HepG2 (cell line): ENCODE results near the gene RHOBTB1. TPM values are rescaled to one million over a fixed set of nuclear protein-coding genes. Genes with fewer than 3 reads are reported as not detected.

Source experiments
- ATAC-seq: fragments of 200-7000 bp; cut with Tn5 transposase; 3 replicates; pipeline ENCODE4 v1.9.1; 2020; ENCODE audit warnings: mild to moderate bottlenecking, moderate library complexity
- BruUV-seq: library from RNA; stranded (reverse); fragments of 400-500 nt; replicated peaks from 2 replicates; lab custom pipeline; 2021; lab: Mats Ljungman, UMichigan
- CTCF ChIA-PET: fragments of 300-600 bp; formaldehyde crosslinking; extraction: SDS; loops from one replicate; lab custom pipeline; 2021; ENCODE audit warnings: low total read pairs, inconsistent platforms, low intra/inter-chr PET ratio; lab: Yijun Ruan, JAX
- POLR2A ChIA-PET: fragments of 350-600 bp; sonication (Branson Sonifier 250); formaldehyde crosslinking; loops from one replicate; lab custom pipeline; 2020; ENCODE audit warnings: antibody characterized with exemption, inconsistent platforms; lab: Yijun Ruan, JAX
- DNase-seq: peaks from one replicate; pipeline ENCODE4 v3.0.0-alpha.2; 2015; ENCODE audit warnings: low spot score
- FAIRE-seq: peaks from 3 replicates; lab custom pipeline; 2011; peaks lifted over from hg19 to GRCh38; lab: Jason Lieb, UNC
- H2AFZ ChIP-seq: one replicate; pipeline ENCODE4 v1.6.1; 2011; ENCODE audit warnings: low read length, inconsistent platforms
- H3K27ac ChIP-seq: fragments of 300-600 bp; 3 replicates; pipeline ENCODE4 v1.8.0; 2011; ENCODE audit warnings: mixed run types, mild to moderate bottlenecking, mixed read lengths, low read length, inconsistent platforms; ENCODE audit not compliant: insufficient read depth; ENCODE audit errors: extremely low read length
- H3K27me3 ChIP-seq, 2 experiments: fragments of 200-600 bp in 1 of 2; 2 replicates in 1 of 2; 3 replicates in 1 of 2; pipeline versions ENCODE4 v1.6.0 to v1.8.0; 2011; ENCODE audit warnings: low read length in 2 of 2, mild to moderate bottlenecking in 2 of 2, moderate library complexity in 2 of 2, inconsistent platforms in 1 of 2; ENCODE audit not compliant: insufficient read depth in 2 of 2, control insufficient read depth in 1 of 2
- H3K36me3 ChIP-seq, 2 experiments: fragments of 200-600 bp in 1 of 2; replicated peaks in 1 of 2; 2 replicates in 1 of 2; 3 replicates in 1 of 2; pipeline versions ENCODE4 v1.5.1 to v1.8.0; 2011; ENCODE audit warnings: low read length in 2 of 2, inconsistent platforms in 1 of 2; ENCODE audit not compliant: insufficient read depth in 2 of 2, control insufficient read depth in 1 of 2
- H3K4me1 ChIP-seq: 2 replicates; pipeline ENCODE4 v1.5.1; 2012; ENCODE audit warnings: low read length, inconsistent platforms; ENCODE audit not compliant: insufficient read depth
- H3K4me2 ChIP-seq: 2 replicates; pipeline ENCODE4 v1.6.0; 2011; ENCODE audit warnings: low read depth, low read length, inconsistent platforms
- H3K4me3 ChIP-seq, 3 experiments: fragments of 200-600 bp in 1 of 3; sonication (generic), shearing (Covaris generic) in 1 of 3; replicated peaks in 1 of 3; 2 replicates each; pipeline ENCODE4 v1.5.1; 2011 to 2016; ENCODE audit warnings: low read length in 3 of 3, inconsistent platforms in 2 of 3, low read depth in 2 of 3, mild to moderate bottlenecking in 2 of 3, control low read depth in 1 of 3, mixed read lengths in 1 of 3; ENCODE audit not compliant: insufficient read depth in 1 of 3
- H3K79me2 ChIP-seq: one replicate; pipeline ENCODE4 v1.6.1; 2011; ENCODE audit warnings: low read length, inconsistent platforms; ENCODE audit not compliant: insufficient read depth
- H3K9ac ChIP-seq: 2 replicates; pipeline ENCODE4 v1.6.0; 2011; ENCODE audit warnings: mild to moderate bottlenecking, low read depth, low read length, inconsistent platforms; ENCODE audit not compliant: insufficient read depth
- H3K9me3 ChIP-seq: 2 replicates; pipeline ENCODE4 v1.5.1; 2012; ENCODE audit warnings: mild to moderate bottlenecking, low read length
- H4K20me1 ChIP-seq: 2 replicates; pipeline ENCODE4 v1.6.0; 2011; ENCODE audit warnings: inconsistent platforms, mild to moderate bottlenecking, low read length, moderate library complexity; ENCODE audit not compliant: insufficient read depth
- HMG20A ChIP-seq: IDR thresholded peaks from 2 replicates; pipeline ENCODE4 v1.6.1; 2016; ENCODE audit warnings: borderline replicate concordance
- HMG20B ChIP-seq: conservative IDR thresholded peaks from 2 replicates; pipeline ENCODE4 v1.6.1; 2016; ENCODE audit warnings: missing genetic modification reagents, missing compliant biosample characterization
- KDM3A ChIP-seq: IDR thresholded peaks from 2 replicates; pipeline ENCODE4 v1.6.1; 2018; ENCODE audit warnings: low read depth, missing compliant biosample characterization
- PAX8 ChIP-seq: sonication (generic); formaldehyde crosslinking; IDR thresholded peaks from 2 replicates; pipeline ENCODE4 v1.8.0; 2022; ENCODE audit warnings: mild to moderate bottlenecking, missing genetic modification reagents, borderline replicate concordance
- PHB2 ChIP-seq: fragments of 450-650 bp; IDR thresholded peaks from 2 replicates; pipeline ENCODE4 v1.6.1; 2018; ENCODE audit not compliant: partially characterized antibody
- PLRG1 ChIP-seq: fragments of 450-650 bp; conservative IDR thresholded peaks from 2 replicates; pipeline ENCODE4 v1.6.1; 2016
- RARA ChIP-seq: IDR thresholded peaks from 2 replicates; pipeline ENCODE4 v1.6.1; 2016; ENCODE audit warnings: missing genetic modification reagents, missing compliant biosample characterization
- REL ChIP-seq: sonication (generic); formaldehyde crosslinking; conservative IDR thresholded peaks from 2 replicates; pipeline ENCODE4 v1.8.0; 2022; ENCODE audit warnings: mild to moderate bottlenecking, missing genetic modification reagents, moderate library complexity
- ZFP82 ChIP-seq: sonication (generic); formaldehyde crosslinking; IDR thresholded peaks from 2 replicates; pipeline ENCODE4 v1.5.1; 2020; ENCODE audit warnings: mild to moderate bottlenecking, missing genetic modification reagents, borderline replicate concordance
- ZNF10 ChIP-seq: sonication (generic); formaldehyde crosslinking; IDR thresholded peaks from 2 replicates; pipeline ENCODE4 v1.4.0; 2020; ENCODE audit warnings: mild to moderate bottlenecking, low read depth, missing genetic modification reagents, borderline replicate concordance
- whole genome bisulfite sequencing: methylation state at CpG from one replicate; pipeline ENCODE4 v1.1.6; 2017; ENCODE audit warnings: low lambda C conversion rate; 5-methylcytosine and 5-hydroxymethylcytosine counted together
- in situ Hi-C: cut with HindIII; loops from 2 replicates; pipeline ENCODE4 v1.10.0; 2017; ENCODE audit warnings: low pct_unique_long_range_greater_than_20kb; ENCODE audit not compliant: extremely low pct_ligation_motif_present
- intact Hi-C: fragments of 100-400 bp; cut with micrococcal nuclease; formaldehyde crosslinking; loops from one replicate; pipeline ENCODE4 v1.10.0; 2022; ENCODE audit not compliant: unreplicated experiment
- polyA plus RNA-seq, 8 experiments: library from polyadenylated mRNA; depleted of rRNA in 3 of 8; stranded (reverse) in 7 of 8; unstranded in 1 of 8; fragments of >200 nt; fragmentation: Illumina TruSeq in 4 of 8; extraction: Trizol in 4 of 8; gene quantifications; 2 replicates each; pipeline versions ENCODE4 v1.2.1 to v1.2.3, GENCODE V29; 2011 to 2016; ENCODE audit warnings: low read depth in 4 of 8, missing spikeins in 1 of 8, mixed read lengths in 1 of 8; ENCODE audit not compliant: insufficient read depth in 1 of 8
- total RNA-seq, 5 experiments: library from RNA; depleted of rRNA; stranded (reverse); fragments of >200 nt; fragmentation: Illumina TruSeq; extraction: Trizol; gene quantifications; 2 replicates each; pipeline ENCODE4 v1.2.3, GENCODE V29; 2016; ENCODE audit warnings: low read depth in 1 of 5
- TF ChIP-seq, protein P1 (sequence below): sonication (generic); formaldehyde crosslinking; IDR thresholded peaks from 2 replicates; pipeline ENCODE4 v1.8.1; 2023; ENCODE audit warnings: mild to moderate bottlenecking, inconsistent platforms, moderate library complexity, missing genetic modification reagents, borderline replicate concordance
- TF ChIP-seq, protein P2 (sequence below): sonication (generic); formaldehyde crosslinking; IDR thresholded peaks from 2 replicates; pipeline ENCODE4 v1.4.0; 2020; ENCODE audit warnings: missing genetic modification reagents
- TF ChIP-seq, protein P3 (sequence below): sonication (generic); formaldehyde crosslinking; IDR thresholded peaks from 2 replicates; pipeline ENCODE4 v1.4.0; 2020; ENCODE audit warnings: mild to moderate bottlenecking, missing genetic modification reagents
- TF ChIP-seq, protein P4 (sequence below): sonication (generic); IDR thresholded peaks from 2 replicates; pipeline ENCODE4 v1.6.1; 2016; ENCODE audit warnings: low read depth, borderline replicate concordance

Gene RHOBTB1
- total and polyA plus RNA-seq, 2 of the 13 experiments (the other 11 are each of a cell fraction or from before 2014, with no cell fraction given) = 18.8 to 59.5 TPM

DNA sequence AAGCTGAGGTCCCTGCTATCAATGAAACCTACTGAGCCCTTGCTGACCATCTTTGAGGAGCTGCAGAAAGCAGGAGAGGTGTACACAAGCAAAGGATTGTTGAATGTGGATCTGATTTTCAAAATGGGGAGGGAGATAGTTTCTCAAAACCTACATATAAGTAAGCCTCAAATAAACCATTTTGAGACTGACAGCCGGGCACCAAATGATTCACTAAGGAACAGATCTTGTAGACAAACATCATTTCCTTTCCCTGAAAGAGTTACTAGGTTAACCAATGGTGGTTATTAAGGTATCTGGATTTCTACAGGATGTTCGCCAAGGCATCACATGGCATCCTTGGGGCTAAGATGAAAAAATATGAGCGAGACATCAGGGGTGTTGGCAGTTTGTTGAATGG, 24.5 kb upstream of the RHOBTB1 start:
- Histone ChIP-seq H3K36me3 (peaks cover 0 to 1% of the 10 kb centered on the region in 2 experiments; a peak in 1 of 5 replicates), H3K27me3 (no peaks in the 10 kb centered on the region), H3K4me3 (no peak overlapping the region), H4K20me1 (no peaks in the 10 kb centered on the region), H2AFZ (no peak overlapping the region), H3K79me2 (peaks cover 5% of the 10 kb centered on the region)
- TF ChIP-seq RARA (CRISPR knock-in tag) (no peak), REL (CRISPR knock-in tag) (no peak), PHB2 (no peak), KDM3A (CRISPR knock-in tag) (no peak), HMG20A (CRISPR knock-in tag) (no peak), PLRG1 (no peak), PAX8 (CRISPR knock-in tag) (no peak), ZFP82 (CRISPR knock-in tag) (no peak), HMG20B (no peak), ZNF10 (no peak)
- TF ChIP-seq, protein P1, sequence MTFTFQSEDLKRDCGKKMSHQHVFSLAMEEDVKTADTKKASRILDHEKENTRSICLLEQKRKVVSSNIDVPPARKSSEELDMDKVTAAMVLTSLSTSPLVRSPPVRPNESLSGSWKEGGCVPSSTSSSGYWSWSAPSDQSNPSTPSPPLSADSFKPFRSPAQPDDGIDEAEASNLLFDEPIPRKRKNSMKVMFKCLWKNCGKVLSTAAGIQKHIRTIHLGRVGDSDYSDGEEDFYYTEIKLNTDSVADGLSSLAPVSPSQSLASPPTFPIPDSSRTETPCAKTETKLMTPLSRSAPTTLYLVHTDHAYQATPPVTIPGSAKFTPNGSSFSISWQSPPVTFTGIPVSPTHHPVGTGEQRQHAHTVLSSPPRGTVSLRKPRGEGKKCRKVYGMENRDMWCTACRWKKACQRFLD = no peak
- TF ChIP-seq, protein P2, sequence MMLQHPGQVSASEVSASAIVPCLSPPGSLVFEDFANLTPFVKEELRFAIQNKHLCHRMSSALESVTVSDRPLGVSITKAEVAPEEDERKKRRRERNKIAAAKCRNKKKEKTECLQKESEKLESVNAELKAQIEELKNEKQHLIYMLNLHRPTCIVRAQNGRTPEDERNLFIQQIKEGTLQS = no peak
- TF ChIP-seq, protein P3, sequence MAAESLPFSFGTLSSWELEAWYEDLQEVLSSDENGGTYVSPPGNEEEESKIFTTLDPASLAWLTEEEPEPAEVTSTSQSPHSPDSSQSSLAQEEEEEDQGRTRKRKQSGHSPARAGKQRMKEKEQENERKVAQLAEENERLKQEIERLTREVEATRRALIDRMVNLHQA (CRISPR knock-in tag) = no peak
- TF ChIP-seq, protein P4, sequence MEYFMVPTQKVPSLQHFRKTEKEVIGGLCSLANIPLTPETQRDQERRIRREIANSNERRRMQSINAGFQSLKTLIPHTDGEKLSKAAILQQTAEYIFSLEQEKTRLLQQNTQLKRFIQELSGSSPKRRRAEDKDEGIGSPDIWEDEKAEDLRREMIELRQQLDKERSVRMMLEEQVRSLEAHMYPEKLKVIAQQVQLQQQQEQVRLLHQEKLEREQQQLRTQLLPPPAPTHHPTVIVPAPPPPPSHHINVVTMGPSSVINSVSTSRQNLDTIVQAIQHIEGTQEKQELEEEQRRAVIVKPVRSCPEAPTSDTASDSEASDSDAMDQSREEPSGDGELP = no peak
- TF ChIP-seq, all 625 proteins: peak for 0
- Histone ChIP-seq H3K27ac (no peak overlapping the region), H3K4me1 (peaks cover 42% of the 10 kb centered on the region), H3K9ac (no peak overlapping the region), H3K4me2 (no peak overlapping the region), H3K9me3 (no peaks in the 10 kb centered on the region)
- no TSS peak for BruUV-seq
- ChIA-PET POLR2A (no interaction called here), CTCF (no interaction called here)
- WGBS = 91% methylated on average over 3 of the region's 3 CpGs
- ATAC-seq = no peak
- in situ Hi-C loops = loop anchor here (10.0 kb wide), 1 partner anchor 144 kb away; no protein-coding TSS in a partner anchor
- DNase-seq = no peak
- FAIRE-seq = no peak
- intact Hi-C loops = no loop called here
